Measurements from ENCODE around the gene COLEC11. TPM values are rescaled to one million over a fixed set of nuclear protein-coding genes. Genes with fewer than 3 reads are reported as not detected.
"Not testable (repeated sequence)": the region's sequence is repeated elsewhere in the genome, so short reads cannot be mapped to it uniquely, and the experiment has no call there.

Gene COLEC11
- total RNA-seq, 1 donor from 2014 or later: 1.1 TPM

- intact Hi-C loops (cut with DNase I): no loop called here
- ATAC-seq (no peak), DNase-seq (ENCODE audit: low spot score) (peak; percentile 36)
Measured at GRCh38 chr2:3631851-3632659, 37.1 kb downstream of the COLEC11 start.

- intact Hi-C loops (cut with DNase I): no loop called here
- ATAC-seq (no peak), DNase-seq (ENCODE audit: low spot score) (peak; percentile 47)
Measured at GRCh38 chr2:3633089-3633981, 38.4 kb downstream of the COLEC11 start.

DNA sequence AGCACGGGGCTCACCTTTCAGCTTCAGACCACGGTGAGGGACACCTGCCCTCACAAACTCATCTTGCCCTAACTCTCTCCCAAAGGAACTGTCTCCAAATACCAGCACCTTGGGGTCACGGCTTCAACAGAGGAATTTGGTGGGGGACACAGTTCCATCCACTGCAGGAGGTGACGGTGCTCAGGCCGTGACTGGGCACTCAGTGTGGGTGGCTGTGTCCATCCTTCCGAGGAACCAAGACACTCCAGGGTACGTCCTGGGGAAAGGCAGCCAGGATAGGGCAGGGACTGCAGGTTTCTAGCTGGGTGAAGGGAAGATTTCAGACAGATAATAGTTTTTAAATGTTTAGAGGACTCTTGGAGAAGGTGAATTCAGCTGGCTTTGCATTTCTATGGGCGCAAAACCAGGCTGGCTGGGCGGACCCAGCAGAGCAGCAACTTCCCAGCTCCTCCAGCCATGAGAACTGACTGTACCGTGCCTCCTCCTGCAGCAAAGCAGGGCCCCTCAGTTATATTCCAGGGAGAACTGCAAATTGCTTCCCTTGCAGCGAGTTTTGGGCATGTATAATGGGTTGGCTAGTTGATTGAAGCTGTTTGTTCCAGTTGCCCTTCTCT, 39.2 kb downstream of the COLEC11 start:
- DNase-seq (ENCODE audit: low spot score): peak; percentile 21
- no peak for ATAC-seq
- intact Hi-C loops (cut with DNase I): no loop called here

DNA sequence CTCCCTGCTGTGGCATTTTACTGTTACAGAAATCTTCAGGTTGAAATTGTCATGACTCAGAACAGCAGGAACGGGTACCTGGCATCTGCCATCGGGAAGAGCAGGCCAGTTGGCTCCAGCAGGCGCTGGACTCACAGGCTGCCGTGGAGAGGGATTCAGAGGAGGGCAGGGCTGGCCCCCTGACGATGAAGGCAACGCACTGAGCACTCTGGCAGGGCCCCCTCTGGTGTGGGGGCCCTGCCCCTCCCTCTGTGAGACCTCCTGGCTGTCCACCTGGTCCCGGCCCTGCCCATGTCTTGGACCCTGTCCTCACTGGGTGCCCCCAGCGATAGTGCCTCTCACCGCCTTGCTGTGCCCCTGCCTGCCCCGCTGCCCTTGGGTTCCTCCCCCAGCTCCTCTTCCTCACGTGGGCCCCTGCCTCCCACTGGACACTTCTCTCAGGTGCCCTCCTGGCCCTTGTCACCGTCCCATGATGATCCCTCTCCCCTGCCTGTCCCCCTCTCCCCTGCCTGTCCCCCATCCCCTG, 39.7 kb downstream of the COLEC11 start:
- DNase-seq (ENCODE audit: low spot score) (peak; percentile 32), ATAC-seq (no peak)
- intact Hi-C loops (cut with DNase I): no loop called here

DNA sequence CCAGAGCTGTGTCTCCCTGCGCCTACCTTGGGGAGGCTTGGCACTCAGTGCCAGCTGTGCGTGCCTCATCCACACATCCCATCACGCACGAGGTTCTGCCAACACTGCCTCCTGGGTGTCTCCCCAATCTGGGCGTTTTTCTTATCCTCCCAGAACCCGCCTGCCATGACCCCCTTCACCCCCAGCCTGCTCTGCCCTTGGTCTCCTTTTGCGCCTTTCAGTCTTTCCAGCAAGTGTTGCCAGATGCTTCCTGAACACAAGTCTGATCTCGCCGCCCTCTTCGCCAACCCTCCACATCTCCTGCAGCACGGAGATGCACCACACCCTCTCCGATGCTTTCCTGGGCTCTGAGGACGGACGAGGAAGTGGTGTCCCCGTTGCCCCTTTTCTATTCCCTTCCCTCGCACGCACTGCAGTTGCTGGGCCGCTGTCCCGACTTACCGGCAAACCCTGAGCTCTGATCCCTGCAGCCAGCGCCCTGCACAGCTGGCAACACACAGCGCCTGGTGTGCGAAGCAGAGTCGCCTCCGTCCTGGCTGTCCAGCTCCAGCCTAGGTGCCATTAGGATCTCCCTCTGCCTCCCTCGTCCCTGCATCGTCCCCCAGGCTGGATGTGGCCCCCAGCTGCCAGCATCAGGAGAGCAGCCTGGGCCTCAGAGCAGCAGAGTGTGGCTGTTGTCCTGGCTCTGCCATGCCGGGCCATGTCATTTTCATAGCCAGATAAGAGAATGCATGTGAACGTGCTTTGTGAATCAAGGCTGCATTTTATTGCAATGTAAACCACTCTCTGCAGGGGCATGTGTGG, 40.5 kb downstream of the COLEC11 start:
- intact Hi-C loops (cut with DNase I): no loop called here
- DNase-seq (ENCODE audit: low spot score) (peak; percentile 34), ATAC-seq (no peak)

DNA sequence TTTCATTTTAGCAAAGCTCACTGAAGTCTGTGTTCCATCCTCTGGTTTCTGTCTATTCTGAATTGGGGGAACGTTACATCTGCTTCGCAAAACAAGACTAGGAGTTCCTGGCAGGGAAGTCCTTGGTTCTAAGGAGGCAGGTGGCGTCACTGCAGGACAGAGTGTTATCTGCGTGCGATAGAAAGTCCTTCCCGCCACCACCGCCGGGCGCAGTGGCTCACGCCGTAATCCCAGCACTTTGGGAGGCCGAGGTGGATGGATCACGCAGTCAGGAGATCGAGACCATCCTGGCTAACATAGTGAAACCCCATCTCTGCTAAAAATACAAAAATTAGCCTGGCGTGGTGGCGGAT, 41.0 kb downstream of the COLEC11 start:
- ATAC-seq; intact Hi-C loops (cut with DNase I): not testable (repeated sequence)
- DNase-seq (ENCODE audit: low spot score): peak; percentile 12

- ATAC-seq: no peak
- intact Hi-C loops (cut with DNase I): no loop called here
- peak; percentile 36 for DNase-seq (ENCODE audit: low spot score)
Measured at GRCh38 chr2:3636586-3637310, 41.8 kb downstream of the COLEC11 start.

DNA sequence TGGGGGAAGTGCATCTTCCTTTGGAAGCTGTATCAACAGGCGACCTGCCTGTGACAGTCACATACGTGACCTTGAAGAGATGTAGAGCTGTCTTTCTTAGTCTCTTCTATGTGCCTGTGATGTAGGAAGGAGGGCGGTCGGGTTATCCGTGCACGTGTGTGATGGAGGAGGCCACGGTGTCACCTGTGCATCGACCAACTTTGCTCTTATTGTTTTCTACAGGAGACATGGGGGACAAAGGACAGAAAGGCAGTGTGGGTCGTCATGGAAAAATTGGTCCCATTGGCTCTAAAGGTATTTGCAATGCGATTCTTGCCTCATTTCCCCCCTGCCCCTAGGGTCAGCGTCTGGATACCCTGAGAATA, 42.4 kb downstream of the COLEC11 start:
- intact Hi-C loops (cut with DNase I): no loop called here
- ATAC-seq (no peak), DNase-seq (ENCODE audit: low spot score) (no peak)

- ATAC-seq: no peak
- DNase-seq (ENCODE audit: low spot score): peak; percentile 43
- intact Hi-C loops (cut with DNase I): no loop called here
Measured at GRCh38 chr2:3637692-3638455, 43.0 kb downstream of the COLEC11 start.

DNA sequence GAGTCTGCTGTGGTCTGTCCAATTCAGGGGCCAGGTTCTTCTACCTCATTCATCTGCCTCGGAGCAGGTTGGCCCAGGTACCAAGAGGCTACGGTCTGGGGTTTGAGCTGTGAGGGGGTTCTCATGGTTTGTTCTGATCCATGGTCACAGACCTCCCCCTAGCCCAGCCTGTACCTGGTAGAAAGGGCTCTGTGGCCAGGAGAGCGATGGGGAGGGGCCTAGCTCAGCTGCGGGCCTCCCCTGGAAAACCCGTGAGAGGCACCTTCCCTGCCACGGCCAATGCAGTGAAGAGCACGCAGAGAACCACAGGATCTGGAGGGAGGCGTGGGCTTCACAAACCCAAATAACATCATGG, 43.5 kb downstream of the COLEC11 start:
- ATAC-seq (no peak), DNase-seq (ENCODE audit: low spot score) (peak; percentile 22)
- intact Hi-C loops (cut with DNase I): no loop called here

DNA sequence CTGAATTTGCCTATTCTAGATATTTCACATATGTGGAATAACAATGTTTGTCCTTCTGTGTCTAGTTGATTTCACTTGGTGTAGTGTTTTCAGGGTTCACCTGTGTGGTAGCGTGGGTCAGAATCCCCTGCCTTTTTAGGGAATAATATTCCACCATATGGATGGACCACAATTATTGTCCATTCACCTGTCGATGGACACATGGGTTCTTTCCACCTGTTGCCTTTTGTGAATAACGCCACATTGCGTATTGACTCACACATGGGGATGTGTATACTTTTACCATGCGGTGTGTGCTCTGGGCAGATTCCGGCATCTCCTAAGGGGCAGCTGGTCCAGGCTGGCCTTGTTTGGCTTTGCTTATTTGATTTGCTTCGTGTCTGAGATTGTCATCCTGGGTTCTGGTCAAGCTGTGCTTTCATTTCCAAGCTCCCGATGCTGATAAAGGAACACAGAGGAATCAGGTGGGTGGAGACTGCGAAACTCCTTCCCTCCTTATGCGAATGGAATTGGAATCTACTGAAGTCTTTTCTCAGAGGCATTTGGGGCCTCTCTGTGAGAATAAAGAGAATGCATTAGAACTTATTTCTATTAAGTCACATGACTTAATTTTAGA, 44.2 kb downstream of the COLEC11 start:
- intact Hi-C loops (cut with DNase I): no loop called here
- ATAC-seq: no peak
- DNase-seq (ENCODE audit: low spot score): peak; percentile 12

DNA sequence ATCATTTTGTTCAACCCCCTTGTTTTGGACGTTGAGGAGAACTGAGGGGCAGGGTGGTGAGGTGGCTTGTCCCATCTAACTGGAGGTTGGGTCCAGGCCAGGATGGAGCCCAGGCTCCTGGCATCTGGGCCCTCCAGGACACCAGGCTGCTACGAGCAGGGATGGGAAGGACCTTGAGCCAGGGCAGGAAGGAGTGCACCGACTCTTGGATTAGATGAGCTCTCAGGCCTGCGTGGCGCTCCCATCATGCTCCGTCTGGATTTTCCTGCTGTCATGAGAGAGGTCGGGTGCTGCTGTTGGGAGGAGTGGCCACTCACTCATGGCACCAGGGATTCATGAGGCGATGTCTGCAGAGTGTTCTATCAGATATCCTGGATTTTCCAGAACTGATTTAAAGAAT, 44.7 kb downstream of the COLEC11 start:
- DNase-seq (ENCODE audit: low spot score) (peak; percentile 40), ATAC-seq (no peak)
- intact Hi-C loops (cut with DNase I): no loop called here

DNA sequence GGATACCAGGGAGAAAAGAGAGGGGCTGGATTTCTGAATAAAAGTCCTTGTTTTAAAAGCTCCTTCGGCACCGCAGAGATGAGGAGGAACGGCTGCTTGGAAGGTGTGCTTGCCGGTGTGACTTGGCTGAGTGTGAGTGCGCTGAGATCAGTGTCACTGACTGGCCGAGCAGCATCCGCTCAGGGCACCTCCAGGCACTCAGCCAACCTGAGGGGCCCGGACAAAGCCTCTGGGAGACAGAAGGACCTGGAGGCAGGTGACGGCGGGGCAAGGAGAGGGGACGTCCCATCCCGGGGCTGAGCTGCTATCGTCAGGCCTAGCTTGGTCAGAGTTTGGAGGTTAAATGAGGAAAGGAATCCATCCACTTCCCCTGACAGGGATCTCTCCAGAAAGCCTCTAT, 46.3 kb downstream of the COLEC11 start:
- ATAC-seq (no peak), DNase-seq (ENCODE audit: low spot score) (peak; percentile 46)
- intact Hi-C loops (cut with DNase I): no loop called here

- ATAC-seq: no peak
- DNase-seq (ENCODE audit: low spot score): peak; percentile 35
- intact Hi-C loops (cut with DNase I): no loop called here
Measured at GRCh38 chr2:3641841-3642421, 47.0 kb downstream of the COLEC11 start.

- ATAC-seq (no peak), DNase-seq (ENCODE audit: low spot score) (peak; percentile 39)
- intact Hi-C loops (cut with DNase I): no loop called here
Measured at GRCh38 chr2:3642521-3643215, 47.8 kb downstream of the COLEC11 start.

Data from sciatic nerve (tissue), 2 donors.